CD4-positive, alpha-beta T cell treated with Interleukin-15 for 1 hour (primary cell): Measurements from ENCODE around the gene RAB11FIP4.

Experiments
- DNase-seq: peaks from one replicate; pipeline ENCODE4 v3.0.0-alpha.2; 2020

Gene RAB11FIP4

DNA sequence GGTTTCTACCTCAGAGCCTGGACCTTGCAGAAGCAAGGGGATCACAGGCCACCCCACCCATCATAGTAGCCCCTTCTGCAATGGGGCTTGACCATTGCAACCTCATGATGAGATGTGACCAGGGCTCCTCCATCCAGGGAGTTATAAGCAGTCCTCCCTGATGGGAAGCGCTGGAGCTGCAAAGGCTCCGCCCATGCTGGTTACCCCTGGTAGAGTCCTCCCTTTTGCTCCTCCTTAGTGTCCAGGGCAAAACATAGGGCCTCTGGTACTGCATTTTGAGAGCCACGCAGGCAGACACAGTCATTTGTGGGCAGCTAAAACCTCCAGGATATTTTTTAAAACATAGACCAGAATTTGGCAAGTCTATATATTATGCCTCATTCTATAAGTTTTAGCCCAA is 161.1 kb downstream of the RAB11FIP4 start:
- DNase-seq, result no peak

DNA sequence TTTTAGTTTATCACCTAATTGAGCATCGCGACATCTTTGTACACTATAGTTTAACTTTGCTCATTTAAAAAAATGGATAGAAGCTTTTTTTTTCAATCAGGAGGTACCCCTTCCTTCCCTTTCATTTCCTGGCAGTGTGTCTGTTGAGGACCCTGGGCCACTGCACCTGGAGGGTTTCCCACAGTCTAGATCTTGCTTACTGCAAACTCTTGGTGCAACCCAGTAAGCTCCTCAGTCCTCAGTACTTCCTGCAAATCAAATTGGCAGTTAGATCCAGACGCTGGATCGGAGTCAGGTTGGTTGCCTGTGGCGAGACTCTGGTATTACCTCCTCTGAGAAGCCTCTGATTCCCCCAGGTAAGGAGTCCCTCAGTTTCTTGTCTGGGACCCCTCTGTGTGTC is 162.0 kb downstream of the RAB11FIP4 start:
- DNase-seq, result no peak

DNA sequence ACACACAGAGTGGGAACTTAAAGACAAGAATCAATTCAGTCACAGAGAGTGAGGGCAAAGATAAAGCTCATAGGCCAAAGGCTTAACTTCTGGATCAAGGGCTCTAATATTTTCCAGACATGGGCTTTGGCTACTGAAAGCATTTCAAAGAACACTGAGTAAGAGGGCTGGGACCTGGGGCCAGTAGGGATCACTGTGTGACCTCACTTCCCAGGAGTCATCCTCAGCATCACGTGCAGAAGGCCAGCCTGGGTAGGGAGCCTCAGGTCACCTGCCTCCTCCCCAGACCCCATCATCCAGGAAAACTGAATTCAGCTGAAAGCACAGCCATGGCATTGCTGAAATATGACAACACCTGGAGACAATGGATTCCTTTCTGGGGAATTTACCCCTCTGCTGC is 163.5 kb downstream of the RAB11FIP4 start:
- no peak for DNase-seq

DNA sequence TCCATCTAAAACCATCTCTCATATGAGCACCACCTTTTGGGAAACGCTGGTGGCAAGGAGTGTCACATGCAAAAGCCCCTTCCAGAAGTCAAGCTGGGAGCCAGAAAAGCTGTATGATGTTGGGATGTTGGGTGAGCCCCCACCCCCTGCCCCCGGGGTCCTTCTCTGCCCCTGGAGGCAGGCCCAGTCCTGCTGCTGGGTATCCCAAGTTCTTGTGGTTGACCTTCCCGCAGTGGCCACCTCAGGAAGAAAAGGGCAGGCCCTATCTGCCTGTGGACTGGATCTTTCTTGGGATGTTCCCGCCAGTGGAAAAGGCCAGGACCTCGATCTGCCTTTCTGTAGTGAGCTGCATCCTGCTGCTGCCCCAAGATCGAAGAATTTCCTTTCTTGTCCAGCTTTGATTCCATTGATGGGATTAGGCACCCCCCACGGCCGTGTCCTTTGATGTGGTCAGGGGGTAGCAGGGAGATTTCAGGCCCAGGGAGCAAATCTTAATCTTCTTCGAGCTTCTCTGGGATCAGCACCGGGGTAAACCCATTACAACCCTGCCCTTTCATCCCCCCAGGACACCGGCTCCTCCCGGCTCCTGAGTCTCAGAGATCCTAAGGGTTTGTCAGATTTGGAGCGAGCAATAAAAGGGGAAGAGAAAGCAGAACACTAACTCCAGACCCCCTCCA is 165.6 kb downstream of the RAB11FIP4 start:
- DNase-seq, result no peak

DNA sequence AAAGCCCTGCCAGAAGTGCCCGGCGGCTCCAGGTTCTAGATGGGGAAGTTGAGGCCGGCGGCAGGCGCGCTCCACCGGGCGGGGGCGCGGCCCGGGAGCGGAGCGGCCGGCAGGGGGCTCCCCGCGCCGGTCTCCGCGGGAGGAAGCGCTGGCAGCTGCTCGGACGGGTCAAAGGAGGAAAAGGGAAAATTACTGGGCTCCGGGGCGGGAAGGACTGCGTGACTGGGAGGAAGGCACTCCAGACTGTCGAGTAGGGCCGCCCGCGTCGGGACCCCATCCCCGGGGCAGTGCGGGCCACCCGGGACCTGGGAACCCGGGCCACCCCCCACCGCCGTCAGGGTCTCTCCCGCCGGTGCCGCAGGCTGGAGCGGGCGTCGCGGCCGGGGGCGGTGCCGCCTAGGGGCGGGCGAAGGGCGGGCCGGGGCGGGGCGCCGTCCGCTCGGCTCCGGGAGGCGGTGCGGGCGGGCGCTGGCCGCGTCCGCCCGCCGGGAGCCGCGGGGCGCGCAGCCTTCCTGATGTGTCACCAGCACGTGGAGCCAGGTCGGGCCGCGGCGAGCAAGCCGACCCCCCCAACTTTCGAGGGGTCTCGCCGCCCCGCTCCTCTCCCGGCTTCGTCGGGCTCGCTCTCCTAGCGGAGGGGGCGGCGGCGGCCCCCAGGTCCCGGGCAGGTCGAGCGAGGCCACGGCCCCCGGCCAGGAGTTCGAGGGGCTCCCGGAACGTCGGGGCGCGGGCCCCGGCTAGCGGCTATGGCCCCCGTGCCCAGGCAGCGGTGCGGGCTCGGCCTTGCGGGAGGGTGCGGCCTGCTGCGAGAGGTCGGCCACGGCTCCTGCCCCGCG is 167.5 kb downstream of the RAB11FIP4 start:
- peak; percentile 65 for DNase-seq

DNA sequence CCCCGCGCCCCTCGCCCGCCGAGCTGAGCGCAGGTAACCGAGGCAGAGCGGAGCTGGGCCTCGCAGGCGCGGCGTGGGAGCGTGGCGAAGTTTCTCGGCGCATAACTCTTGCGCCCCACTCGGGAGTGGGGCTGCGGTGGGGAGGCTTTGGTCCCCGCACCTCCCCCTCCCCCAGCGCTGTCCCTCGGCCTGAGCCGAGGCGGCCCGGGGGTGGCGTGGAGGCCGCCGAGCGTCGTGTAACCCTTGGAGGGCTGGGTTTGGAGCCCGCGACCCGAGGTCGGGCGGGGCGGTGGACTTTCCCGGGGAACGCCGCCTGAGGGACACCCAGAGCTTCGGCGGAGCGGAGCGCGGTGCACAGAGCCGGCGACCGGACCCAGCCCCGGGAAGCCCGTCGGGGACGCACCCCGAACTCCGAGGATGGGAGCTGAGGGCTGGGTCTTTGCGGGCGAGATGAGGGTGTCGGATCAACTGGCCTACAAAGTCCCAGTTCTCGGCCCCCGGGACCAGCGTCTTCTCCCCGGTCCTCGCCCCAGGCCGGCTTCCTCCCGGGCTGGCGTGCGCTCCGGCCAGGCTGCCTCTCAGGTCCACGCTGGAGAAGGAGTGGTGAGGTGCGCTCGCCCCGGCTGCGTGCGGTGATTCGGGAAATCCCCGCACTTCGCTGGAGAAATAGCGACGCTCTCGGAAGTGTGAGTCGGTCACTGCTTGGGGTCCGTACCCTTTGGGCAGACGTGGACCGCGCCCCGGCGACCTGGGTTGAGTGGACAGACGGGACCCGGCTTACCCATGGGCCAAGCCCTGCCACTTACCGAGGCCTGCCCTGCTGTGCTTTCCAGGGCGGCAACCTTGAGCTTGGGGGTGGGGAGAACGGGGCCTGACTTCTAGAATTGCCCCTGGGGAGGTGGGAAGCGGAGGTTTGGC is 168.4 kb downstream of the RAB11FIP4 start:
- DNase-seq, result no peak

DNA sequence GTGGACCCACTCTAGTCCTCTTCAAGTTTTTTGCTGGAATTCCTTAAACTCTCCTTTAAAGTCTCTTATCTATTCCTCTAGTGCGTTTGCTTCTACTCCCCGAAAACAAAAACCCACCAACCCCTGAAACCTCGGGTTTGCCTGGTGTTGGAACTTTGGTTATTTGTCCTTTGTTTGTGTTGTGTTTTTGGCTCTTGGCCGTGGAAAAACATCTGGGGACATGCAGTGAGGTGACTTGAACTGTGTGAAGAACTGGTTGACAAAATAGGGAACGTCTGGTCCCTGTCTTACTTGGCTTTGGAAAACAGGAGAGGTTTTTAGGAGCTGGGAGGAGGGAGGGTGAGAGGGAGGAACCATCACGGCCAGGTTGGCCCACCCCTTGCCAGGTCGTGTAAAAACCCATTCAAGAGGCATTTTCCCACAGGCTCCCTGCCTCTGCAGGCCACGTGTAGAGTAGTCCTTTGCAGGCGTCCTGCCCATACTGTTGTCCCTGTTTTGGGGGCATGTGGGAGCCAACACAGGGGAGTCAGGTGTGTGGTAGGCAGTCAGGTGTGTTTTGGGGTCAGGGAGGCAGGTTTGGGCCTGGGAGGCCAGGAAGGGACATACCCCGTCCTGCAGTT is 169.3 kb downstream of the RAB11FIP4 start:
- no peak for DNase-seq

DNA sequence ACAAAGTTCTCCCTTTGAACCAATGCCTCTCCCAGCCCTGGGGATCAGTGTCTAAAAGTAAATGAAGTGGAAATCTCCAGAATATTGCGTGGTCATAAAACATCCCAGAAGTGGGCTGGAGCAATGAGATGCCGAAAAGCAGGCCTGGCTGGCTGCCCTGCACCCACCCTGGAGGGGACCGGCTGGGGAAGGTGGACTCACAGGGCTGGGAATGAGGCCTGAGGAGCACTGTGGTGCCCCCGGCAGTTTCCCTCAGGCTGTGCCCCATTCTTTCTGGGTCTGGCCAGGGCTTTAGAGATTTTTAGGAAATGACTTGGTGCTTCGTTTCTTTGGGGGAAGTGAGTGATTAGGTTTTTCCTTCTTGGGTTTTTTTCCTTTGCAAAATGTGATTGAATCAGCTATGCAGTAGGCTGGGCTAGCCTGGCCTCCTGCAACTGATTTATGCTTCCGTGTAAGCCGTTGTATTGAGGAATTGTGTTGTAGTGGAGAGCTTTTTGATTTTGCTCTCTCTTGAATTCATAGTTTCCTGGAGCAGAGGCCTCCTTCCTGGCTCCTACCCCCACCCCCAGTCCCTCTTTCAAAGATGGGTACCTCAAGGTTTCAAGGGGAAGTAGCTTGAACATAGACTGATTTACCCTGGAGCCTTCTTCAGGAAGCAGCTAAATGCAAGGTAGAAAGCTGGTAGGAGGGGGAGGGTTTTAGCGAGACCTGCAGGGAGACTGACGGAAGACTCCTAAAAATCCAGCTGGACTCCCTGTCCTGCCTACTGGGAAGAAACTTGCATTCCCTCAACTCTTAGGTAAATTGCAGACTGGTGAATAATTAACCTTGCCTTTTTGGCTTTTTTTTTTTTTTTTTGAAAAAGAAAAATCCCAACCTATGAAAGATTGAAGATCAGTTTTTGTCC is 170.2 kb downstream of the RAB11FIP4 start:
- no peak for DNase-seq

DNA sequence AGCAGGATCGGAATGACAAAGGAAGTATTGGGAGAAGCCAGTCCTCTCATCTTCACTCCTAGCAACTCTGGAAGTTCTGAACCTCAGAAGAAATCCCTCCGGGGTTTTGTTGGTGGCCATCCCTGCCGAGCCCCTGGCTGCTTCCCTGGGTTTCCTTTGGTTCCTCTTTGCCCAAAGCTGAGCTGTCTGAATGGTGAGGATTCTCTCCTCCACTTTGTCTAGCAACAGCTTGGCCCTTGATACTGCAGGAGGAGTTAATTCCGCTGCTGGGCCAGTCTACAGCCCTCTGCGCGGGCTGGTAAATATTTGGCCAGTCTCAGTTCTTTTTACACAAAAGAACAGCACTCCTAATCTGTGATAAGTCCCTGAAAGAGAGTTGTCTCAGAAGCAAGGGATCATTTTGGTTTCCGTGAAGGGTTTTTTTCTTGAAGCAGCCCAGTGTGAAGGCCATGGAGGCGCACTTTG is 170.9 kb downstream of the RAB11FIP4 start:
- DNase-seq, result no peak

DNA sequence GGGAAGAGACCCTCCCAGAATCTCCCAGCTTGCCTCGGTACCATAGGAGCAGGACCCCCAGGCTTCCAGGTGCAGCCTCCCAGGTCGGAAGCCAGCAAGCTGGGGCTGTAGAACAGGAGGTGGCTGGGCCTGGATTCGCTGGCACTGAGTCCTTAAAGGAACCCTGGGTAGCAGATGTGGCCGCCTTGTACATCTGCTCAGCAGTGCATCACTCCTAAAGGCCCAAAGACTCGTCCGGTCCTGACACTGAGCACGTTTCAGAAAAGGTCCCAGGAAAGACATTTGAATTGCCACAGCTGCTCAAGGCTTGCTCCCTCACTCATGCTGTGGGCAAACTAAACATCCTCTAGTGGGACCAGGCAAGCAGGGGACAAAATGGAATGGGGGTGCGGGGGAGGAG is 172.8 kb downstream of the RAB11FIP4 start:
- no peak for DNase-seq

DNA sequence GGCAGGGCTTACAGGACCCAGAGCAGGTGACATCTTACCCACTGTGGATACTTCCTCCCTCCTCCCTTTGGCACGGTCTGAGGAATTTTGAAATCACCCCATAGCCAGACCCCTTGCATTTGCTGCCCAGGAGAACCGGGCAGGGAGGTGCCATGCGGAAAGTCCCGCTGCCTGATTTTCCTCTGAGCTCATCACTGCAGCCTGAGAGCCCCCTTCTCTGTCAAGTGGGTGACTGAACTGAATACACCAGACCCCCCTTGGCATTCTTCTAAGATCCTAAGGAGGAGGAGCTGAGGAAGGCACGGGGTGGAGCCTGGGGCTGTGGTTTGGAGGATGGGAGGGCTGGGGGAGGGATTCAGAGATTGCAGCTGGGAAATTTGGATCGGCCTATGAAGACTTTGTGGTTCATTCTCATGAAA is 173.4 kb downstream of the RAB11FIP4 start:
- DNase-seq, result no peak

DNA sequence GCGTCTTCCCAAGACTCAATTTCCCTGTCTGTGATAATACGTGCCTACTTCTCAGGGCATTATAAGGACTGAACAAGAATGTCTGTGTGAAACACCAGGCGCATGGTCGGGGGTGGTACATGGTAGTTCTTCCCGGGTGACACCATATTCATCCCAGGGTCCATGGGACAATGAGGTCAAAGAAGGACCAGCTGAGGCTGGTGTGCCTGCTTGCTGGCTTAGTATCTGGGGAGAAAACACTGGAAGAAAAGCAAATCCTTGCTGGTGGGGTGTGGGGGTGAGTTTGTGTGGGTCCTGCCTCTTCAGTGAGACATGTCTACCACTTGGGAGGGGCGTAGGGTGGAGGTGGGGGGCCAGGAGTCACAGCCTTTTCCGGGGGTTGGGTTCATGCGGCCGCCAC is 174.2 kb downstream of the RAB11FIP4 start:
- no peak for DNase-seq

DNA sequence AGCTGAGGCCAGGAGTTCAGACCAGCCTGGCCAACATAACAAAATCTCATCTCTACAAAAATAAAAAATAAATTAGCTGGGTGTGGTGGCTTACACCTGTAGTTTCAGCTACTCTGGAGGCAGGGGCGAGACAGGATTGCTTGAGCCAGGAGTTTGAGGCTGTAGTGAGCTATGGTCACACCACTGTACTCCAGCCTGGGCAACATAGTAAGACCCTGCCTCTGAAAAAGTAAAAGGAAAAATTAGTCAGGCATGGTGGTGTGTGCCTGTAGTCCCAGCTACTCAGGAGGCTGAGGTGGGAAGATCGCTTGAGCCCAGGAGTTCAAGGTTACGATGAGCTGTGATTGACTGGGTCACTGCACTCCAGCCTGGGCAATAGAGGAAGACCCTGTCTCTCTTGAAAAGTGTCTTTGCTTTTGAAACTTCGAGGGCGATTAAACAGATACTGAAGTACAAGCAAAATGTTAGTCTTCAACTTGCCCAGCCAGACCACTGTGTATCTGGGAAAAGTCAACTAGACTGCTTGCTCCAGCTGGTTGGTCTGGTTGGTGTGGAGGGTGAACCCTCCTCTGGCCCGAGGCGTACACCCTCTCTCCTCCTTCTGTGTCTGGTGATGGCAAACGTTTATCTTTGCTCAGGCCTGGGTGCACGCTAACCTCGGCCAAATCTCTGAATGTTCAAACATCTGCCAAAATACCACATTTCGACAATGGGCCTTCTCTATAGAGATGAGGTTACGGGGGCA is 174.9 kb downstream of the RAB11FIP4 start:
- no peak for DNase-seq

DNA sequence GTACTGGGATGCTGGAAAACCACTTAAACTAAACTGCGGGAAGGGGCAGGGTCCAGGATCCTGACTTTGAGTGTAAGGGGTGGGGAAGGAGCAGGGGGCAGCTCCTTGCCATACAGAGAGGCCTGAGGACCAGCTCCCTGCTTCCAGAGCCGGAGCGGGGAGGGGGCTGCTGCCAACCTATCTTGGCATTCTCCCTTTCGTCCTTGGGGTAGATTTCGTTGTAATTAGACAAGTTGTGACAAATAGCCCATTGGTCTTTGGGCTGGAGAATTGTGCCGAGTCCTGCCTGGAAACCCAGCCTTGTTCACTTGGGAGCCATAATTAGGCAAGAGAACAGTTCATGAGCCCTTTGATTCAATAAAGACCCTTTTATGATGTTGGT is 175.5 kb downstream of the RAB11FIP4 start:
- no peak for DNase-seq

DNA sequence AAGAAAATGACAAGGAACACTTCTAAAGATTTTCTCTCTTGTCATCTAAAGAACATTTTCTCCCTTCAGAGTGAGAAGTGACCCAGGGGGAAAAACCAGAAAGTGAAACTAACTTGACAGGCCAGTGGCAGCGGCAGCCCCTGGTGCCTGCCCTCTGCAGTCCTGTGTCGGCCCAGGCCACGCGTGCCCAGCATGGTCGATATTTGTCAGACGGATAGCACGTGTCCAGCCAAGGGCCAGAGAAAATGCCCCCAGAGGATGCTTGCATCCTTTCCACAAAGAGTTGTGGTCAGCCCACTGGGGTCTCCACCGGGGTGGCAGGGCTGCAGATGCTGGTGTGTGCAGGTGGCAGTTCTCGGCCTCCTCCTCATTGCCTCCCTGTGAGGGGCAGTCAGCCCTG is 176.6 kb downstream of the RAB11FIP4 start:
- DNase-seq, result no peak

DNA sequence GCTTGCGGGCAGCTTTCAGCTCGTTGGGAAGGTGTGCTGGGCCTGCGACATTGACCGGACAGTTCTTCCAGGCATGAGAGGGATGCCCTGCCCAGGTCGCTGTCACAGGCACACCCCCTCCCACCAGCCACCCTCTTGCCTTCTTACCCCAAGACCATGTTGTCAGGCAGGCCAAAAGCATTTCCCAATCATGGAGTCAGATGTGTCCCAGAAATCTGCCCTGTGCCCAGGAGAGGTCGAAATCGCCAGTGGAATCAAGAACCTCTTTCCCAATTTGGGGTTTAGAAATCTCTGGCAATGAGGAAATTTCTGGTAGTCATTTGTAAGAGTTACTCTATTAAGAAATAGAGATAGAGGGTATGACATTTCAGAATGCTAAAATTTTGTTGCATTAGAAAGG is 177.1 kb downstream of the RAB11FIP4 start:
- DNase-seq, result no peak

DNA sequence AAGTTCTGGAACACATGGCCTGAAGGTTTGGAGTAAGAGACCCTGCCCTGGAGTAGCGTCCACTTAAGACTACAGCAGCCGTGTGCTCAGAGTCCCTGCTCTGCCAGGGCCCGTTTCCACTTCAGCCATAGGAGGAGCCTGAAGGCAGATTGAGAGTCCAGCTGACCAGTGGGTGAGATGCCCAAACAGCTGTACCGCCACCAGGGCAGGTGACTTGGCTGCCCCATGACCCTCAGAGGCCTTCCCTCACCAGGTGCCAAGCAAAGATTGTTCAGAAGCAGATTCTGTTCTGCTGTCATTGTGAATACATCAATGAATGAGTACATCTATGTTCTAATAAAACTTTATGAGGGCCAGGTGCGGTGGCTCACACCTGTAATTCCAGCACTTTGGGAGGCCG is 178.8 kb downstream of the RAB11FIP4 start:
- no peak for DNase-seq

DNA sequence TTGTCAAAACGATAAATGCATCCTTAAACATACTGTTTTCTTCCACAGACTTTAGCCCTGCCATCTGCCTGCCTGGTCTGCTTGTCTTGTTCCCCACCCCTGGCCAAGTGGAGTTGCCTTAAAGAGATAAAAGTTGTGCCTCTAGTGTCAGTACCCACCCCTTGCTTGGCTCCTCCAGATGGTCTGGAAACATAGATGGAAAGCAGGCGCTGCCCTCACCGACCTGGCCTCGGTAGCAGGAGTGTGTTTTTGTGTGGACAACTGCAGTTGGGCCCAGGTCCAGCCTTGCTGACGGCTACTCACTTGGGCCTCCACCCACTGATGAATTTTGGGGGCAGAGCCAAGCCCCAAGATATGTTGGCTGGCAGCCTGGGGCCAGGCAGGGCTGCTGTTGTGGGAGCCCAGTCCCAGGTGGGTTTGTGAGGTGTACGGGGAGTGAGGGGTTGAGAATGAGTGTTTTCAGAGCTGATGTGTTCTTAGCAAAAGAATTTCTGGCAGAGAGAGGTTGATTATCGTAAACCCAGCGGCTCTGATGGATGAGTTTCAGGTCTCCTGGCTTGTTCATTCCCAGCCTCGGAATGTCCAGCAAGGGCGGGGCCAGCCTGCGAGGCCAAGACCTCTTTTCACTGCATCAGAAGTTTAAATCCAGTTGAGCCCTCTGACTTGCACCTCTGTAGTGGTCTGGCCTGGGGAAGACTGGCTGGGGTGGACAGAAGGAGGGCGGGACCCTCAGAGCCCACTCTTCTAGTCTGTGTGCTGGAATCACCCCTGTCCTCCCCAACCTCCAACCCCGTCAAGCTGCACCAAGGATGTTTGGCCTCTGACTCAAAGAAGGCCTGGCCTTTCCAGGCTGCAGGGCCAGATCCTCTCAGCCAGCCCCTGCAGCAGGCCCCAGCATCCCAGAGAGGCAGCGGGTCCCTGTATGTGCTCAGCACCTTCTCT is 179.7 kb downstream of the RAB11FIP4 start:
- no peak for DNase-seq

DNA sequence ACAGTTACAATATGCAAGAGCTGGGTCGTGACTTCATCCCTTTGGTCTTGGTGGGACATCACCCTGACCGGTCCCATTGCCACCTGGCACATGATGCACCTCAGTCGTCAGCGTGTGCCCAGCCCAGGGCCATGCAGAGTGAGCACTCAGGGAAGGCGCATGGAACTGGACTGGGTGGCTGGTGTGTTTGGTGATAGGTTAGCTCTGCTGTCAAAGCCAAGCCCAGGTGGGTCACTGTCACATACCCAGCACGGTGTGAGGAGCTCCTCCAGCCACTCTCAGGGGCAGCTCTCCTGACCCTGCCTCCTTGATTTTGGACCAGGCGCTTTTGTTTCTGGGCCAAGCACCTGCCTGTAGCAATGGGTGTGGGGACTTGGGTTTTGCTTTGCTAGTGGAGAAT is 180.9 kb downstream of the RAB11FIP4 start:
- no peak for DNase-seq

DNA sequence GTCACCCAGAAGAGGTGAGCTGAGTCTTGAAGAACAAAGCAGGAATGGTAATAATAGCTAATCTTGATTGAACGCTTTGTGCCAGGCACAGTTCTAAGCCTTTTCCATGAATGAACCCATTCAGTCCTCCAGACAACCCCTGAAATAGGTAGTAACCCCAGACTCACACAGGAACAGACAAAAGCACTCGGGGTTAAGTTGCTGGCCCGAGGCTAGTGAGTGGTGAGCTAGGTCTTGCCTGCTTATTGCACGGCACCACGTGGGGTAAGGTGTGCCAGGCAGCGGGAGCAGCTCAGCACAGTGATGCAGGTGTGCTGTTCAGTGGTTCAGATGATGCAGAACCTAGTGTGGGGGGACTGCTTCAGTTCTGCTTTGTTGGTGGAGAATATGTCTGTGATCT is 181.6 kb downstream of the RAB11FIP4 start:
- DNase-seq, result no peak
